ENCODE data around the gene SMPD3.

DNA sequence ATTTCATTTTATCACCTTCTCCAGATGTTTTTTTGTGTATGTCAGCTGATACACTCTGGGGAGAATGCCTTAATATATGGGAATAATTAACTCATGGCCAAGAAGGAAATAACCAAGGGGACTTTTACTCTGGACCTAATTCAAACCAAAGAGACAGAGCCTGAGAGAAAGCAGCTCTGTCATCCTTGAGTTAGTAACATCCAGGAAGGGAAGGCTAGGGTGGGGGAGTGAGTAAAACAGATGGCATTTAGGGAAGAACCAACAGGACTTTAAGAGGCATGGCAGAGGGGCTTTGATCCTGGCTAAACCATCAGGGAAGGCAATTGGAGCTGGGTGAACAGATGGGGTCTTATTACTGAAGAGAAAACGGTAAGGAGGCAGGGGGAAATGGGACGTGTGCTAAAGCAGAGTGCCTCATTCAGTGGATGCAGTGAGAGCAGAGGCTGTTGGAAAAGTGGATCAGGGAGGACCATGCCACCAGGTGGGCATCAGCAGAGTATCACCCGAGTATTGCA, 2.5 kb upstream of the SMPD3 start:
- no peak for TF ChIP-seq EP300 (IDR thresholded peaks at IDR 0.05)
- TF ChIP-seq, protein P1, sequence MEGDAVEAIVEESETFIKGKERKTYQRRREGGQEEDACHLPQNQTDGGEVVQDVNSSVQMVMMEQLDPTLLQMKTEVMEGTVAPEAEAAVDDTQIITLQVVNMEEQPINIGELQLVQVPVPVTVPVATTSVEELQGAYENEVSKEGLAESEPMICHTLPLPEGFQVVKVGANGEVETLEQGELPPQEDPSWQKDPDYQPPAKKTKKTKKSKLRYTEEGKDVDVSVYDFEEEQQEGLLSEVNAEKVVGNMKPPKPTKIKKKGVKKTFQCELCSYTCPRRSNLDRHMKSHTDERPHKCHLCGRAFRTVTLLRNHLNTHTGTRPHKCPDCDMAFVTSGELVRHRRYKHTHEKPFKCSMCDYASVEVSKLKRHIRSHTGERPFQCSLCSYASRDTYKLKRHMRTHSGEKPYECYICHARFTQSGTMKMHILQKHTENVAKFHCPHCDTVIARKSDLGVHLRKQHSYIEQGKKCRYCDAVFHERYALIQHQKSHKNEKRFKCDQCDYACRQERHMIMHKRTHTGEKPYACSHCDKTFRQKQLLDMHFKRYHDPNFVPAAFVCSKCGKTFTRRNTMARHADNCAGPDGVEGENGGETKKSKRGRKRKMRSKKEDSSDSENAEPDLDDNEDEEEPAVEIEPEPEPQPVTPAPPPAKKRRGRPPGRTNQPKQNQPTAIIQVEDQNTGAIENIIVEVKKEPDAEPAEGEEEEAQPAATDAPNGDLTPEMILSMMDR (IDR thresholded peaks at IDR 0.05), result no peak
- TF ChIP-seq POLR2A (IDR thresholded peaks at IDR 0.05; ENCODE audit: low read length), result no peak
- no peak for TF ChIP-seq CBX2 (IDR thresholded peaks at IDR 0.05; ENCODE audit: borderline replicate concordance, low read depth)
- no peak for TF ChIP-seq CHD2 (IDR thresholded peaks at IDR 0.05; ENCODE audit: low read length, partially characterized antibody)
- no peak for TF ChIP-seq HOXA7 (CRISPR knock-in tag; IDR thresholded peaks at IDR 0.05)
- TF ChIP-seq SMC3 (IDR thresholded peaks at IDR 0.05), result no peak
- TF ChIP-seq, protein P2, sequence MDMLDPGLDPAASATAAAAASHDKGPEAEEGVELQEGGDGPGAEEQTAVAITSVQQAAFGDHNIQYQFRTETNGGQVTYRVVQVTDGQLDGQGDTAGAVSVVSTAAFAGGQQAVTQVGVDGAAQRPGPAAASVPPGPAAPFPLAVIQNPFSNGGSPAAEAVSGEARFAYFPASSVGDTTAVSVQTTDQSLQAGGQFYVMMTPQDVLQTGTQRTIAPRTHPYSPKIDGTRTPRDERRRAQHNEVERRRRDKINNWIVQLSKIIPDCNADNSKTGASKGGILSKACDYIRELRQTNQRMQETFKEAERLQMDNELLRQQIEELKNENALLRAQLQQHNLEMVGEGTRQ (IDR thresholded peaks at IDR 0.05), result no peak
- no peak for TF ChIP-seq HOXB13 (CRISPR knock-in tag; IDR thresholded peaks at IDR 0.05; ENCODE audit: low read depth)
- TF ChIP-seq PBX3 (IDR thresholded peaks at IDR 0.05), result no peak
- TF ChIP-seq, protein P3, sequence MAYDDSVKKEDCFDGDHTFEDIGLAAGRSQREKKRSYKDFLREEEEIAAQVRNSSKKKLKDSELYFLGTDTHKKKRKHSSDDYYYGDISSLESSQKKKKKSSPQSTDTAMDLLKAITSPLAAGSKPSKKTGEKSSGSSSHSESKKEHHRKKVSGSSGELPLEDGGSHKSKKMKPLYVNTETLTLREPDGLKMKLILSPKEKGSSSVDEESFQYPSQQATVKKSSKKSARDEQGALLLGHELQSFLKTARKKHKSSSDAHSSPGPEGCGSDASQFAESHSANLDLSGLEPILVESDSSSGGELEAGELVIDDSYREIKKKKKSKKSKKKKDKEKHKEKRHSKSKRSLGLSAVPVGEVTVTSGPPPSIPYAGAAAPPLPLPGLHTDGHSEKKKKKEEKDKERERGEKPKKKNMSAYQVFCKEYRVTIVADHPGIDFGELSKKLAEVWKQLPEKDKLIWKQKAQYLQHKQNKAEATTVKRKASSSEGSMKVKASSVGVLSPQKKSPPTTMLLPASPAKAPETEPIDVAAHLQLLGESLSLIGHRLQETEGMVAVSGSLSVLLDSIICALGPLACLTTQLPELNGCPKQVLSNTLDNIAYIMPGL (CRISPR knock-in tag; IDR thresholded peaks at IDR 0.05; ENCODE audit: borderline replicate concordance), result no peak
- TF ChIP-seq, protein P4, sequence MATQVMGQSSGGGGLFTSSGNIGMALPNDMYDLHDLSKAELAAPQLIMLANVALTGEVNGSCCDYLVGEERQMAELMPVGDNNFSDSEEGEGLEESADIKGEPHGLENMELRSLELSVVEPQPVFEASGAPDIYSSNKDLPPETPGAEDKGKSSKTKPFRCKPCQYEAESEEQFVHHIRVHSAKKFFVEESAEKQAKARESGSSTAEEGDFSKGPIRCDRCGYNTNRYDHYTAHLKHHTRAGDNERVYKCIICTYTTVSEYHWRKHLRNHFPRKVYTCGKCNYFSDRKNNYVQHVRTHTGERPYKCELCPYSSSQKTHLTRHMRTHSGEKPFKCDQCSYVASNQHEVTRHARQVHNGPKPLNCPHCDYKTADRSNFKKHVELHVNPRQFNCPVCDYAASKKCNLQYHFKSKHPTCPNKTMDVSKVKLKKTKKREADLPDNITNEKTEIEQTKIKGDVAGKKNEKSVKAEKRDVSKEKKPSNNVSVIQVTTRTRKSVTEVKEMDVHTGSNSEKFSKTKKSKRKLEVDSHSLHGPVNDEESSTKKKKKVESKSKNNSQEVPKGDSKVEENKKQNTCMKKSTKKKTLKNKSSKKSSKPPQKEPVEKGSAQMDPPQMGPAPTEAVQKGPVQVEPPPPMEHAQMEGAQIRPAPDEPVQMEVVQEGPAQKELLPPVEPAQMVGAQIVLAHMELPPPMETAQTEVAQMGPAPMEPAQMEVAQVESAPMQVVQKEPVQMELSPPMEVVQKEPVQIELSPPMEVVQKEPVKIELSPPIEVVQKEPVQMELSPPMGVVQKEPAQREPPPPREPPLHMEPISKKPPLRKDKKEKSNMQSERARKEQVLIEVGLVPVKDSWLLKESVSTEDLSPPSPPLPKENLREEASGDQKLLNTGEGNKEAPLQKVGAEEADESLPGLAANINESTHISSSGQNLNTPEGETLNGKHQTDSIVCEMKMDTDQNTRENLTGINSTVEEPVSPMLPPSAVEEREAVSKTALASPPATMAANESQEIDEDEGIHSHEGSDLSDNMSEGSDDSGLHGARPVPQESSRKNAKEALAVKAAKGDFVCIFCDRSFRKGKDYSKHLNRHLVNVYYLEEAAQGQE (IDR thresholded peaks at IDR 0.05), result no peak
- TF ChIP-seq ATOH8 (CRISPR knock-in tag; IDR thresholded peaks at IDR 0.05; ENCODE audit: low read depth), result no peak
